ENCODE data around the gene NLRC5.

The NLRC5 gene

DNA sequence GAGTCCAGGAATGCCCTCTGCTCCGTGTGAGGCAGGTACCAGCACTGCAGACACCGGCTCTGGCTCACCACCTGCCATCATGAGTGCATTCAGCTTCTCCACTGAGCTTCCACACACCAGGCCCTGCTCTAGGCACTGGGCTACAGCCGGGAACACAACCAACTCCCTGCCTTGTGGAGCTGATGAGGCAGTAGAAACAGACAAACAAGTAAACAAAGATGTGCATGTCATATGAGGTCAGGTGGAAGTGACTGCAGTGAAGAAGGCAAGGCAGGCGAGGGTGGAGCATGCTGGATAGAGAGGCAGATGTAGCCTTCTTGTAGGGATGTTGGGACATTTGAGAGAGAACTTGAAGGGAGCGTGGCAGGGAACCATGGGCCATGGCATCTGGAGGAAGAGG, 5.0 kb downstream of the NLRC5 start:
- no peak for DNase-seq
- Histone ChIP-seq H3K36me3 (no peaks in the 10 kb centered on the region), H3K9me3 (ENCODE audit: severe bottlenecking) (no peaks in the 10 kb centered on the region), H3K27ac (no peak overlapping the region), H3K4me3 (ENCODE audit: low read depth, low read length) (no peak overlapping the region), H3K27me3 (ENCODE audit: insufficient read depth, low read depth, severe bottlenecking) (no peaks in the 10 kb centered on the region)
- TF ChIP-seq CTCF (IDR thresholded peaks at IDR 0.05; ENCODE audit: low read depth, low read length), result no peak

DNA sequence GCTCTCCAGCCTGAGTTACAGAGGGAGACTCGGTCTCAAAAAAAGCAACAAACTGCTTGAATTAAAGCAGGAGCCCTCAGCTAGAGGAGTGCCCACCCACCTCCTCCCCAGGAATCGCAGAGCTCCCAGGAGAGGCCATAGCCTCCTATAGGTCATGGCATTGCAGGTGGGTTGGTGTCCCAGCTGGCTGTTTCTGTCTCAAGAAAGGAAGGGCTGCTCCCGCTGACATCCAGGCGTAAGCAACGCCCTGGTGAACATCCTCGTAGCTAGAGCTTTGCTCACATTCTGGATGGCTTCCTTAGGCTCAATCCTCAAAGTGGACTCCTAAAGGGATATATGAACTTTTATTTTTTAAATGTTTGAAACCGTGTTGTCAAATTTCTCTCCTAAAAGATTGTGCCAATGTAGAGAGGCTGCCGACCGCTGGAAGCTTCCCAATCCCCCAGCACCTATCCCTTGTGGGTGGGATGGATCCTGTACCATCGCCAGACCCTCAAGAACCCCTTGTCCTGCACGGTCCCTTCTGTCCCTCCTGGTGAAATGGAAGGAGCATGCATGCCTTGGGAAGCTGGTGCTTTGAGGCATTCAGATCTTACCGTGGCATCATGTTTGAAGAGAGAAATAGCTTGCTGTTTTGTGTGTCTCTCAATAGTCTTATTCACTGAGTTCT, 5.9 kb downstream of the NLRC5 start:
- no peak for DNase-seq
- TF ChIP-seq CTCF (IDR thresholded peaks at IDR 0.05; ENCODE audit: low read depth, low read length), result no peak
- Histone ChIP-seq H3K27me3 (ENCODE audit: insufficient read depth, low read depth, severe bottlenecking) (no peaks in the 10 kb centered on the region), H3K36me3 (no peaks in the 10 kb centered on the region), H3K27ac (no peak overlapping the region), H3K4me3 (ENCODE audit: low read depth, low read length) (no peak overlapping the region), H3K9me3 (ENCODE audit: severe bottlenecking) (no peaks in the 10 kb centered on the region)

- Histone ChIP-seq H3K27ac (no peak overlapping the region), H3K9me3 (ENCODE audit: severe bottlenecking) (no peaks in the 10 kb centered on the region), H3K36me3 (no peaks in the 10 kb centered on the region), H3K27me3 (ENCODE audit: insufficient read depth, low read depth, severe bottlenecking) (no peaks in the 10 kb centered on the region), H3K4me3 (ENCODE audit: low read depth, low read length) (no peak overlapping the region)
- TF ChIP-seq CTCF (IDR thresholded peaks at IDR 0.05; ENCODE audit: low read depth, low read length), result no peak
- DNase-seq, result no peak
Observed at GRCh38 chr16:56997264-56997663, 7.9 kb downstream of the NLRC5 start.

DNA sequence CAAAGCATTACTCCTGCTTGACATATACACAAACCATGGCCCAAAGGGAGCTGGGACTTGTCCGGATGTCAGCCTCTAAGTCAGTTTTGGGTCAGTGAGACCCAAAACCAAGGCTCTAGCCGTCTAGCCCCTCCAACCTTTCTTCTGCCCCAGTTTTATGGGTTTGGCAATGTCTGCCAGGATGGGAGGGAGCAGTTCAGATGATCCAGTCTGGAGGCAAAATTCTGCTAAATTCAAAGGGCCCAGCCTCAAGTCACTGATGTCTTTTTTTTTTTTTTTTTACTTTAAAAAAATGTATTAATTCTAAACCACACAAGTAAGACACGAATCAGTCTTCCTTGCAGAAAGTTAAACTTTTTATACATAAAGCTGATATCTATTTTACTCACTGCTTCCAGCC, 8.6 kb downstream of the NLRC5 start:
- no peak for TF ChIP-seq CTCF (IDR thresholded peaks at IDR 0.05; ENCODE audit: low read depth, low read length)
- no peaks in the 10 kb centered on the region for H3K36me3 ChIP-seq
- H3K9me3 ChIP-seq (ENCODE audit: severe bottlenecking), result no peaks in the 10 kb centered on the region
- no peak overlapping the region for H3K4me3 ChIP-seq (ENCODE audit: low read depth, low read length)
- H3K27ac ChIP-seq, result no peak overlapping the region
- H3K27me3 ChIP-seq (ENCODE audit: insufficient read depth, low read depth, severe bottlenecking), result no peaks in the 10 kb centered on the region
- DNase-seq, result no peak

- H3K4me3 ChIP-seq (ENCODE audit: low read depth, low read length), result no peak overlapping the region
- H3K9me3 ChIP-seq (ENCODE audit: severe bottlenecking), result no peaks in the 10 kb centered on the region
- TF ChIP-seq CTCF (IDR thresholded peaks at IDR 0.05; ENCODE audit: low read depth, low read length), result no peak
- DNase-seq, result no peak
- H3K27ac ChIP-seq, result no peak overlapping the region
- H3K36me3 ChIP-seq, result no peaks in the 10 kb centered on the region
- no peaks in the 10 kb centered on the region for H3K27me3 ChIP-seq (ENCODE audit: insufficient read depth, low read depth, severe bottlenecking)
Observed at GRCh38 chr16:56998352-56998751, 9.0 kb downstream of the NLRC5 start.

- no peak overlapping the region for H3K27ac ChIP-seq
- no peaks in the 10 kb centered on the region for H3K27me3 ChIP-seq (ENCODE audit: insufficient read depth, low read depth, severe bottlenecking)
- TF ChIP-seq CTCF (IDR thresholded peaks at IDR 0.05; ENCODE audit: low read depth, low read length), result no peak
- H3K9me3 ChIP-seq (ENCODE audit: severe bottlenecking), result no peaks in the 10 kb centered on the region
- DNase-seq, result no peak
- H3K4me3 ChIP-seq (ENCODE audit: low read depth, low read length), result no peak overlapping the region
- no peaks in the 10 kb centered on the region for H3K36me3 ChIP-seq
Observed at GRCh38 chr16:56998861-56999260, 9.5 kb downstream of the NLRC5 start.

All from WERI-Rb-1 (cell line).